Measurements from ENCODE around the gene TBX10.
"Not testable (repeated sequence)": the region's sequence is repeated elsewhere in the genome, so short reads cannot be mapped to it uniquely, and the experiment has no call there.

TBX10 gene

DNA sequence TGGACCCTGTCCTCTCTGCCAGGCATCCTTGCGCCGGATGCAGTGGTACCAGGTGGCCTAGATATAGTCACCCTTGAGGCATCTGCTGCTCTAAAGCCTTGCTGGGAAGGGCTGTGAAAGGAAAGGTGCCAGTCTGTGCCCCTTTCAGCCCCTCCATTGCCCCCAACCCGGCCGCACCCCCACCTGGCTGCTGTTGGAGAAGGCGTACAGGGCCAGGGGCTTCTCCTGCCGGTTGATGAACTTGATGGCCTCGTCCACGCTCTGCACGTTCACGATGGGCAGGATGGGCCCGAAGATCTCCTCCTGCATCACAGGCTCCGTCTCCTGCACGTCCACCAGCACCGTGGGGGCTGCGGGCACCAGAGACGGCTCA is 24.6 kb upstream of the TBX10 start:
- DNase-seq (ENCODE audit: low spot score): no peak

DNA sequence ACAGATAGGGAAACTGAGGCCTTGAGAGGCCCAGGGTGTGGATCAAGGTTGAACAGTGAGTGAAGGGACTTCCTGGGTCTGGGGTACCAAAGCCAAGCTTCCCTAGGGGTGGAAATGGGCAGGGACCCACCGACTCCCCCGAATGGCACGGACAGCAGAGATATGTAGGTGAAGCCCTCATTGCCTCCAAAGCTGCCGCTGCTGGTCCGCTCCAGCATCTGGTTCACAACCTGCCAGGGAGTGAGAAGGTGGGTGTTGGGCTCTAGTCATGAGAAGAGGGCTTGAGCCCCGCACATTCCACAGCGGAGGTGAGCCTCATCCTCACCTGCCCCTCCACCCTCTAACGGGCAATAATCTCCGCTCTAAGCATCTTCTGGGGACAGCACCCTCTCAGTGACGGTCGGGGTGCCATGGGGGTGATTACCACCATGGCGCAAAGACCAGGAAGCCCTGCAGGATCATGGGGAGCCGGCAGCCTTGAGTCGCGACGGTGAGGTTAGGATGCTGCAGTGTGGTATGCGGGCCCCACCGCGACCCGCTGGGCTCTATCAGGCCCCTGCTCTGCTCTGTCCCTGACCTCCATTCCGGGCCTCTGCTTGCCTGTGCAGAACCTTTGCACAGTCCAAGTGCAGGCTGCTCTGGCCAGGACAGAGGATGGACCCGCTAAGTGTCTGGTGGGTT is 24.1 kb upstream of the TBX10 start:
- no peak for DNase-seq (ENCODE audit: low spot score)

DNA sequence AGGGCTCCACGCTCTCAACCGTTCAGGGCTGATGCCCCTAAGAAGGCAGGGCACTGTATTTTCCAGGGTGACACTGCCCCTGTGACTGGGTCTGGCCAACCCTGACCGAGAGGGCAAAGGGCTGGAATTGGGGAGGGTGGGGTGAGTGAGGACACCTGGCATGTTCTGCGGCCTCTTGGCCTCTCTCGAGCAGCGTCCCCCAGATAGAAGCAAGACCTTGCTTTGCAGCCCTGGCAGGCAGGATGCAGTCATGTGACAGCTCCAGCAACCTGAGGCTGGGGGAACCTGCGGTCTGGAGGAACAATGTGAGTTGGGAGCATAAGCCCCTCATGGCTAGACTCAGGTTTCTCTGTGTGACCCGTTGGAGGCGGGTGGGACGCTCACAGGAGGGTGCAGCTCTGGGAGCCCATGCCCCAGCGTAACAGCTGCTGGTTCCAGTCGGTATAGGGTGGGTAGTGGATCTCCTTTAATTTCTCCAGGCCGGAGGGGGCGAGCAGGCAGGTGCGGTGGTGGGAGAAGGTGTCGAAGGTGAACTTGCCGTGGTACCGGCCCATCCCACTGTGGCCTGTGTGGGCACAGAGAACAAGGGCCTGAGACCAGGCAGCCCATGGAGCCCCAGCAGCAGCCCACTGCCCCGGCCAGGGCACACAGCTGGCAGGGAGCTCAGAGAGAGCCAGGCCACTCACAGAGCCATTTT is 23.4 kb upstream of the TBX10 start:
- DNase-seq (ENCODE audit: low spot score): no peak

DNA sequence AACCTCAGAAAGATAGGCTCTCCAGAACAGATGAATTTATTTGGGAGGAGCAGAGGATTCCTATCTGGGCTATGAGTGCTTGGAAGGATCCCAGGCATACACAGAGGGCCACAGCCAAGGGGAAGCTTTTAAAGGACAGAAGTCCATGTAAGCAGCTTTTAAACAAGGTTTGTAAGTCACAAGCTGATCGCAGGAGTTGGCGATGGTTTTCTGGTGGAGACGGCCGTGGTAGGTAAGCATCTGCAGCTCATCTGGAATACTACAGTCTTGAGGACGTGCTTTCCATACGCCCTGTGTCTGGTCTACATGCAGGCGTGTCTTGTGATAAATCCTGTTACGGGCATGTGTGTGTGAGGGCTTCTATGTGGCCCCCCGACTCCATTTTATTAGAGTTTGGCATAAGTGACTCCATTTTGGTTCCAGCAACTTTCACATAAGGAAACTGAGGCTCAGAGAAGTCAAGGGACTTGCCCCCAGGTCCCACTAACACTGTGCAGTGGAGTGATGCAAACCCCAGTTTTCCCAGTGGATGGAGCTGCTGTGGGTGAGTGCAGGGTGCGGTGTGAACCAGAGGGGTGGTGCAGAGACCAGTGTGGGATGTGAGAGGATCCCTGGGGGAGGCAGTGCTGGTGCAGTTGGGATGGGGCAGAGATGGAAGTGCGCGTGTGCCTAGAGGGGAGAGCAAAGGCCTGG is 22.7 kb upstream of the TBX10 start:
- no peak for DNase-seq (ENCODE audit: low spot score)

DNA sequence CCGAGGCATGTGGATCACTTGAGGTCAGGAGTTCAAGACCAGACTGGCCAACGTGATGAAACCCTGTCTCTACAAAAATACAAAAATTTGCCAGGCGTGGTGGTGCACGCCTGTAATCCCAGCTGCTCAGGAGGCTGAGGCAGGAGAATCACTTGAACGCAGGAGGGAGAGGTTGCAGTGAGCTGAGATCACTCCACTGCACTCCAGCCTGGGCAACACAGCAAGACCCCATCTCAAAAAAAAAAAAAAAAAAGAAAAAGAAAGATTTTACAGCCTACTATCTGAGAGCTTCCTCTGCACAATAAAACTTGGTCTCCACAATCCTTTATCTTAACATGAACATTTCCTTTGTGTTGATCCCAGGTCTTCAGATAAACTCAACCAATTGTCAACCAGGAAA is 21.2 kb upstream of the TBX10 start:
- not testable (repeated sequence) for DNase-seq (ENCODE audit: low spot score)

DNA sequence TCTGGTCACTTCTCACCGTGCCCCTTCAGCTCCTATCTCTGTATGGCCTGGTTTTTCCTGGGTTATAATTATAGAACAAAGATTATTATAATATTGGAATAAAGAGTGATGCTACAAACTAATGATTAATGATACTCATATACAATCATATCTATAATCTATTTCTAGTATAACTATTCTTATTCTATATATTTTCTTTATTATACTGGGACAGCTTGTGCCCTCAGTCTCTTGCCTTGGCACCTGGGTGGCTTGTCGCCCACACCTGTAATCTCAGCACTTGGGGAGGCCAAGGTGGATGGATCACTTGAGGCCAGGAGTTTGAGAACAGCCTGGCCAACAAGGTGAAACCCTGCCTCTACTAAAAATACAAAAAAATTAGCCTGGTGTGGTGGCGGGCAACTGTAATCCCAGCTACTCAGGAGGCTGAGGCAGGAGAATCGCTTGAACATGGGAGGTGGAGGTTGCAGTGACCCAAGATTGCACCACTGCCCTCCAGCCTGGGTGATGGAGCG is 20.1 kb upstream of the TBX10 start:
- not testable (repeated sequence) for DNase-seq (ENCODE audit: low spot score)

DNA sequence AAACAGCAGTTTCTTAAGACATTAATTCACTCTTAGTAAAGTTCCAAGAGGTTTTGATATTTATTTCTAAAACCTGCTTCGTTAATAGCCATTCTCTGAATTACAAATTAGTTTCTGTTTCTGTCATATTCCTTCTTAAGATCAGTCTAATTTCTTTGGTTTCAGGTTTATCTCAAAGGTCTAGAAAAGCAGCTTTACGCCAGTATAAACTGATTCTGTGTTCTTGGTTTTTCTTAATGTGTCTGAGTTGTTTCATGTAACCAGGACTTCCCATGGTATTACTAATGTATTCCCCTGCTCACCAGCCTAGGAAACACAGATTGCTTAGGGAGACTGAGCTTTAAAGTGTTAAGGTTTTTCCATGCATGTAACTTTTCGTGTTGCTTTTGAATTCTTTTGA is 17.7 kb upstream of the TBX10 start:
- DNase-seq (ENCODE audit: low spot score): no peak

DNA sequence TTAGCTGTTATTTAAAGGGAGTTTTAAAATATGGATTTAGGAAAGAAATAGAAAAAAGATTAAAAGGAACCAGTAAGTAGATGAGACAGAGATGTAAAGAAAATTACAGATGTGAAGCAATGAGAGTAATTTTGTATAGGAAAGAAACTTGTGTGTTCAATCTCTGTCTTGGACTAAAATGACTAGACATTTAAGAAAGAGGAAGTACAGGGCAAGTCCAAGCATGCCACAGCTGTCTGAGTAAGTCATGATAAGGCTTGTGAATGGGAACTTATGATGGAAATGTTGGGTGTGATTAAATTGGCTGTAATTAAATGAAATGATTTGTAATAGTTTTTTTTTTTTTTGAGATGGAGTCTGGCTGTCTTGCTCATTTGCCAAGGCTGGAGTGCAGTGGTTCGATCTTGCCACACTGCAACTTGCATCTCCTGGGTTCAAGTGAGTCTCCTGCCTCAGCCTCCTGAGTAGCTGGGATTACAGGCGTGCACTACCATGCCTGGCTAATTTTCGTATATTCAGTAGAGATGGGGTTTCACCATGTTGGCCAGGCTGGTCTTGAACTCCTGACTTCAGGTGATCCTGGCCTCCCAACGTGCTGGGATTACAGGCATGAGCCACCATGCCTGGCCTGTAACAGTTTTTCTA is 16.8 kb upstream of the TBX10 start:
- no peak for DNase-seq (ENCODE audit: low spot score)

DNA sequence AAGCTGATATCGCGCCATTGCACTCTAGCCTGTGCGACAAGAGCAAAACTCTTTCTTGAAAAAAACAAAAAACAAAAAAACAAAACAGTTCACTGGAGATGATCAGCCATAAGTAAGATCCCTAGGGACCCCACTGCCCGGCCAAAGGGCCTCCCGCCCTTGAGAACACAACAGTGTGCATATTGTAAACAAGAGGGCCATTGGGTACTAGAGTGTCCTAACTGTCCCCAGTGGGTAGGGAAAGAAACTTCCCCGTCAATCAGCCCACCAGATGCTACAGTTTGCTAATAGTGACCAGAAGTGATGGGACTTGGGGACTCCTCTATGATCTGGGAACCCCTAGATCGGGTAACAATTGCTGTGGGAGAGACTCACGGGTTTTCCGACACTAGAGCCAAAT is 14.7 kb upstream of the TBX10 start:
- DNase-seq (ENCODE audit: low spot score): no peak

DNA sequence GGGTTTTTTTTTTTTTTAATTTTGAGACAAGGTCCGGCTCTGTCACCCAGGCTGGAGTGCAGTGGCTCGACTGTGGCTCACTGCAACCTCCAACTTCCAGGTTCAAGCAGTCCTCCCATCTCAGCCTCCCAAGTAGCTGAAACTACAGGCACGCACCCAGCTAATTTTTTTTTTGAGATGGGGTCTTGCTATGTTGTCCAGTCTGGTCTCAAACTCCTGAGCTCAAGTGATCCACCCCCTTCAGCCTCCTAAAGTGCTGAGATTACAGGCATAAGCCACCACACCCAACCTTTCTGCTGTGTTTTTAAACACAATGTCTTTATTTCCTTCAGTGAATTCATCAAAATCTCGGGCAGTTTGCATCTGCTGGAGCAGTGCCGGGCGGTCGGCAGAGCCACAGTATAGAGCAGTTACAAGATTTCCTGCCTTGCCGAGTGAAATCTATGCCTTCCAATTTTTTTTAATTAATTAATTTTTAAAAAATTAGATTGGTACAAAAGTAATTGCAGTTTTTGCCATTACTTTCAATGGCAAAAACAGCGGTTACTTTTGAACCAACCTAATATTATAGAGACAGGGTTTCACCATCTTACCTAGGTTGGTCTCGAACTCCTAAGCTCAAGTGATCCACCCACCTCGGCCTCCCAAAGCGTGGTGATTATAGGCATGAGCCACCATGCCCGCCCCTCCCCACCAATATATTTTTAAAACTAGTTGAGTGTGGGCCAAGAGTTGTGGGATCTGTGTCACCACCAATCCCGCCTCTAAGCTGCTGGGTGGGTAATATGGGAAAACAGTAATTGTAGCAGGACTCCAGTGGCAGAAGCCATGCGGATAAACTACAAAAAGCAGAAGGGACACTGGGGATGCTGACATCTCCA is 13.6 kb upstream of the TBX10 start:
- no peak for DNase-seq (ENCODE audit: low spot score)

DNA sequence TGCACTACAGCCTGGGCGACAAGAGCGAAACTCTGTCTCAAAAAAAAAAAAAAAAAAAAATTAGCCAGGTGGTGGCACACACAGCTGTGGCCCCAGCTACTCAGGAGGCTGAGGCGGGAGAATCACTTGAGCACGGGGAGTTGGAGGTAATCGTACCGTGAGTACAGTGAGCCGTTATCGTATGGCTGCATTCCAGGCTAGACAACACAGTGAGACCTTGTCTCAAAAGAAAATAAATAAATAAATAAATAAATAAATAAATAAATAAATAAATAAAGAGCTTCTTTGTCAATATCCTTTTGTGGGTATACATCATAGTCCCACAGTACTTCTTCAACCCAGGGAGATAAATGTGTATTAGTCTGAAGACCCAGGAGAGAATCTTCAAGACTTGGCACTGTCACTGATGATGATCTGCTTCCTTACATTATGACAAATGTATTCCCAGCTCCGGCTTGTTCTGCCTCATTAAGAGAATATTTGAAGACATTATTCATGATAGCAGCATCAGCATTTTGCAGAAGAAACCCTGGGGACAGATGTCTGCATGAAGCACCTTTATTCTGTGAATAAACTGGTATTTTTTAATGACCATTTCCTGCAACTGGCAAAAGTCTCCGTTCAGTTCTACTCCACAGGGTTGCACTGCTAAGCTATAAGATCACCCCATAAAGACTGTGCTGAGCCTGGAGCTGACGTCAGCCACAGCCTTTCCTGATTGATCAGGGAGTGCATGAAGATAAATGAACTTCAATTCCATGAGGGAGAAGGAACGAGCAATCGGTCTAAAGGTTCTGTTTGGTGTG is 12.6 kb upstream of the TBX10 start:
- DNase-seq (ENCODE audit: low spot score): no peak

DNA sequence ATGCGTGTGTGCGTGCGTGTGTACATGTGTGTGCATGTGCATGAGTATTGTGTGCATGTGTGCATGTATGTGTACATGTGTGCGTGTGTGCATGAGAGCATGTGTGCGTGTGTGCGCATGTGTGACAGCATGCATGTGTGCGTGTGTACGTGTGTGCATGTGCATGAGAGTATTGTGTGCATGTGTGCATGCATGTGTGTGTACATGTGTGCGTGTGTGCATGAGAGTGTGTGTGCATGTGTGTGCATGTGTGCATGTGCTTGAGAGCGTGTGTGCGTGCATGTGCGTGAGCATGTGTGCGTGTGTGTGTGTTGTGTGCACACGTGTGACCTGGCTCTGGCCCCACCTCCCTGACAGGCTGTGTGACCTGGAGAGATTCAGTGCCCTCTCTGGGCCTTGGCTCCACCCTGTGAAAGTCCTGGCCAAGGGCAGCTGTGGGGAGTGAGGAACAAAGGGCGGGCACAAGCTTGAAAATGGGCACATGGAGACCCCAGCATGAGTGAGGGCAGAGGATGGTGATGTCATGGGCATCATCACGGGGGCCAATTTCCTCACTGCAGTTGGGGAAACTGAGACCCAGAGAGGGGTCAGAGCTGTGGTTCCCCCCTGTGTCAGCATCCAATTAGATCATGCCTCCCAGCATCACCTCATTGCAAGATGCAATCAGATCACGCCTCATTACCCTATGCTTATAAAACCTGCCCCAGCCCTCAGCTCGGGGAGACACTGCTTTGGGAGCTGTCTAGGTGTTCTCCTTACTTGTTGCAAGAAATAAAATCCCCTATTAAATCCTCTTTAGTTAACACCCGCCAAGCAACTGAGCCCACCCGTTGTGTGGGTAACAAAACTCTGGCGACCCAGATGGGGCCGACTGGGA is 10.3 kb upstream of the TBX10 start:
- DNase-seq (ENCODE audit: low spot score): no peak

DNA sequence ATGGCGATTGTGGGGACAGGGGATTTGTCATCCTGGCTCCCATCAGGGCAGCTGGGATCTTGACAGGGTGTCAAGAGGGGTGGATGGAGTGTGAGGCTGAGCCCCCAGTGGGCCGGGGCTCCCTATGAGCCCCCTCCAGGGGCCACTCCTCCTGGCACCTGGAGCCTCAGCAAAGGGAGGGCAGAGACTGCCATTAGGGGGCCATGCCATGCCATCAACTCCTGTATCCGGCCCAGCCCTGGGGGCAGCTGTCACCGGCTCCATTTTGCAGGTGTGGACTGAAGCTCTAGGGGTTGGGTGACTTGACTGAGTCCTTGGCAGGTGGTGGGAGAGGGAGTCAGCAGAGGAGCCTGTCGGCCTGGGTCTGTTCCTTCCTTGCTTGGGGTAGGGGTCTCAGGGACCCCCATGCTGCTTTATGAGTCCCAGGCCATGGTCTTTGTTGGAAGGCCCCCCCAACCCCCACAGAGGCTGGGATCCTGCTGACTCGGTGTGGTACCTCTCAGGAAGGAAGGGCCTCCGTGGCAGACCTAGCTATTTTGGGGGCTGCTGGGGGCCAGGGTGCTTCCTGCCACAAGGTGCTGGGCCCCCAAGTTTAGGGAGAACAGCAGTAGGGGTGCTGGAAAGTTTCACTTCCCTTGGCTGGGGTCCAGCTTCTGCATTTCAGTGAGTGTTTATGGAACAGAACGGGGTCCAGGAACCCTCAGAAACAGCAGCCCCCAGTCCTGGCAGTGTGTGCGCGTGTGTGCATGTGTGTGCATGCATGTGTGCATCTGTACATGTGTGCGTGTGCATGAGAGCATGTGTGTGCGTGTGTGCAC is 9.4 kb upstream of the TBX10 start:
- no peak for DNase-seq (ENCODE audit: low spot score)

DNA sequence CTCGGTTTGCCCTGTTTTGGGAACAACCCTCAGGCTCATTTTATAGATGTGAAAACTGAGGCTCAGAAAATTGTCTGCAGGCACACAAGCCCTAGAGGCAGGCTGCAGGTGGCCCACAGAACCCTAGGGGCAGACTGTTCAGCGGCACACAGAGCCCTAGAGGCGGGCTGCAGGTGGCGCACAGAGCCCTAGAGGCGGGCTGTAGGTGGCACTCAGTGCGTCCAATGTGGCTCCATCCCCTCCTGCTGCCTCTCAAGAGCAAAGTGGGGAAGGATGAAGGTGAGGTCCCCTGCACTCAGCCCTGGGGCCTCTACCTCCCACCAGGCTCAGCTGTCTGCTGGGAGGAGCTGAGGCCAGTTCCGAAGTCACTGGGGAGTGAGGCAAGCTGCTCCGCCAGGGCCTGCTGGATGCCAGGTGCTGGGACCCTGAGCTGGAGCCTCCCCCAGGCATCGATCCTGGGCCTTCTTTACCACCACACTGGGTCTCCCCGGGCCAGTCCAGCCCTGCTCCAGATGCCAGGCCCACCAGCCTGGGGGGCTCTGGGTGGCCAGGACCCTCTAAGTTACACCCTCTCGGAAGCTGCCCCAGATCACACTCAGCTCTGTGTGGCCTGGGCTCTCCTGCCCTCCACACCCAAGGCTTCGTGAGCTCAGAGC is 8.7 kb upstream of the TBX10 start:
- DNase-seq (ENCODE audit: low spot score): no peak

DNA sequence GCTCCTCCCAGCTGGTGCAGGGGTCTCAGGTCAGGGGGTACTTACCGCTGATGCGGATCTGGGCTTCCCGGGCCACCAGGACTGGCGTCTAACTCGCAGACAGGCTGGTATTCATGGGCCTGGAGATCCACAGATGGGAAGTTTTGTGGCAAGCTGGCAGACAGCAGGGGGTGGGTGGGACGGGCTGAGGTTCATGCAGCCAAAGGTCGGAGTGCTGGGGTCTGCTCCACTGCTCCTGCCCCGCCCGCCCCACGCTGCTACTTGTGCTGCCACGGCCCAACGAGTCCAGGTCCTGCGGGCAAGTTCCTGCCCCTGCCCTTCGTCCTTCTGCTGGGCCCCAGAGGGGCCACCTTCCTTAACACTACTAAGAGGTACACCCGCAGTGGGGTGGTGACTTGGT is 7.9 kb upstream of the TBX10 start:
- no peak for DNase-seq (ENCODE audit: low spot score)

DNA sequence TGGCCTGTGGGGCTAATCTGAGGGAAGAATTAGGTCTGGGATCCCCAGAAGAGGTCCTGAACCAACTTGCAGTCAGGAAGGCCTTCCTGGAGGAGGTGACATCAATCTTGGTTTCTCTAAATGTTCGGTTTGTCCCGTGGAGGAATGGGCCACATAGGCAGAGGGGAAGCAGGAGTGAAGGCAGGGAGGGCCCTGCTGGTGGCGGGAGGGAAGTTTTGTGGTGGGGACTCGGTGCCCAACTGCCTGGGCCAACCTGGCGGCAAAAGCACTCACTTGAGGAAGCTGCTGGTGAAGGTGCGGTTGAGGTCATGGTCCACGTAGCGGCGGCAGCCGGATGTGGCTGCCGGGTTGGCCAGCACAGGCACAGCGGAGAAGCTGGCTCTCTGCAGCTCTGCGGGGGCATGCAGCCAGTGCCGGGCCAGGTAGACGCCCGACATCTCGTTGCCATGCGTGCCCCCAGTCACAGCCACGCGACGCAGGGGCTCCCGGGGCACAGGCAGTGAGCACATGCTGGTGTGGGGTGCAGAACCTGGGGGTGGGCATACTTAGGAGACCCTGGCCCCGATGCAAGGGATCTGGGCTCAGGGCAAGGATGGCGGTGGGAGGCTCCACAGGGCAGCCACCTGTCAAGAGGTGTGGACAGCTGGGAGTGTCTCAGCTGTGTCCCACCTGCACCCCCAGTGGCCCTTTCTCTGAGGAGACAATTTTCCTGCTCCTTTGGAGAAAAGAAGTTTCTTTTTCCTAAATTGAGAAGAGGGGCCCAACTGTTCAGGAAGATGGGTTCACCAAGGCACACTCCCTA is 7.2 kb upstream of the TBX10 start:
- no peak for DNase-seq (ENCODE audit: low spot score)
